GM18517 (cell line): Measurements from ENCODE around the gene GSAP.

Experiments
- ATAC-seq: cut with Tn5 transposase; IDR thresholded peaks from one replicate; pipeline ENCODE4 v1.9.1; 2021; ENCODE audit warnings: mild to moderate bottlenecking, moderate library complexity; ENCODE audit not compliant: unreplicated experiment

GSAP gene

DNA sequence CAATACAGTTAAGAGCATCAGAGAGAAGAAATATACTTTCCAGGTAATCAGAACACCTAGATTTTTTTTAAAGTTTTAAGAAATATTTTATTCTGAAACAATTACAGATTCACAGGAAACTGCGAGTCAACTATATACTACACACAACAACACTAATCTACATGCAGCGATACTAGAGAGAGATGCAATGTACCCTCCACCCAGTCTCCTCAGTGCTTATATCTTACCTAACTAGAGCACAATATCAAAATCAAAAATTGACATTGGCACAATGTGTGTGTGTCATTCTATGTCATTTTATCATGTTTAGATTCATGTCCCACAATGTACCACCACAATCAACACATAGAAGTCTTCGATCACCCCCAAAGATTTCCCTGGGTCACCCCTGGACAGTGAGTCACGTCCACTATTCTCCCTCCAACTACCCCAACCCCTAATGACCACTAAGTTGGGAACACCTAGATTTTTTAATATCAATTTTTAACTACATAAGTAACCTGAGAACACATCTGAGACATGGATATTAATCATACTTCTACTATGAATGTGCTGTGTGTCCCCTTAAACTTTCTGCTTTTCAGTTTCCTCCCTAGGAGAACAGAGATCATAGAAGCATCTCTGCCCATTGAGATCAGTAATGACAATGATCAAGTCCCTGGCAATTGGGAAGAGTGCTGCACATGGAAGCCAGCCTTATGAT, 86.5 kb downstream of the GSAP start:
- ATAC-seq: no peak

DNA sequence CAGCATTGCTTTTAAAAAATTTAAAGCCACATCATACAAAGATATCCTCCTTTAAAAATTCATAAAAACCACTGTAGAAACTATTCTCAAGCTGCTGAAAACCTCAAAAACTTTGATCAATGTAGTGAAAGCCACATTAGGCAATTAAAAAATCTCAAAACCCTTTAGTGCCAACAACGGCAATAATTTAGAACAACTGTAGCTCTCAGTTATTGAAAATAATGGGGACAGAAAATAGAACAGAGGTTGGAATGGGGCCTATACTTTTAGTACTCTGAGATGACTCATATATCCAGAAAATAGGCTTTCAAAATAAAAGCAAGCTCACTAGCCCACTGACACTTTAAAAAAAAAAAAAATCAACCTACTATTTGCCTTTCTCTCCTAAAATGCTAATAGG, 87.5 kb downstream of the GSAP start:
- no peak for ATAC-seq

DNA sequence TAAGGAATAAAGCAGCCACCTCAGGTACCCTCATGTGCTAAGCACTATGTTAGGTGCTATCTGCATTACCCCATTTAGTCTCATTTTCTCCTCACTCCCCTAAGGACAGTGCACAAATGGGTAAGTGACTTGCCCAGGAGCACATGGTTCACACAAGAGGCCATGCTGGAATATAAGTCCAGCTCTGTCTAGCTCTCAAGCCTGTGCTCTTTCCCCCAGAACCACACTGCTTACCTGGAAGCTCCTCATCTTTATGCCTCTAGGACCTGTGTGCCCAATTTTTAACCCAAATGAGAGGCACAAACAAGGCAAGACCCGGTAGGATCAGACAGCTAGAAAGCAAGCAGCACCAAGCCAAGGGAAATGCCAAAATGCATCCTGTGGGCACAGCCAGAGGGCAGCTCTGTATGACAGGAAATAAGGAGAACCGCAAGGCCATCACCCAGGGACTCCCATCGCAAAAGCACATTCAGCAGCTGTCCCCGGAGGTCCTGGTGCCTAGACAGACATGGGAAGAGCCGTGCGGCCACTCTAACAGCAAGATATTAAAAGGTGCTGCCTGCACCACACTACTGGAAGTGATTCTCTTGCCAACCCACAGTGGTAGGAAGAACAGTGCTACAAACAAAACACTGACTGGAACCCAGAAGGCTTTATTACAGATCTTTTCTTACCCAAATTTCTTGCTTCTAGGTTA, 88.1 kb downstream of the GSAP start:
- ATAC-seq: no peak

GRCh38 chr7:77327067-77327931, 88.8 kb downstream of the GSAP start:
- ATAC-seq: no peak

DNA sequence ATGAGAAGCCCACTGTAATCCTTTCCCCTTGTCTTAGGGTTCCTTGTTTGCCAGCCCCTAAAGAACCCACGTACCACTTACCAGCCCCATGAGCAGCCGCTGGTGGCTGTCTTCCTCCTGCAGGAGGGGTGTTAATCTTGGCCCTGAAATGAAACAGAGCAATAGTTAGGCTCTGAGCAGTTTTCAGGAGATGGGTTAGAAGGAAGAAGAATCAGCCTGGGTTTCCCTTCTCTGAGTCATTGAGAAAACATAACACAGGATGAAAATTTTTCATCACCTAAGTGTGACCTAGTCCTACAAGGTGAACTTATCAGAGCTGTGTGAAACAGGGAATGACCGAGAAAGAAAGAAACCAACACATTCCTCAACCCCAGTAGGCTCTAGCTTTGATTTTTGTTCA, 90.0 kb downstream of the GSAP start:
- no peak for ATAC-seq

DNA sequence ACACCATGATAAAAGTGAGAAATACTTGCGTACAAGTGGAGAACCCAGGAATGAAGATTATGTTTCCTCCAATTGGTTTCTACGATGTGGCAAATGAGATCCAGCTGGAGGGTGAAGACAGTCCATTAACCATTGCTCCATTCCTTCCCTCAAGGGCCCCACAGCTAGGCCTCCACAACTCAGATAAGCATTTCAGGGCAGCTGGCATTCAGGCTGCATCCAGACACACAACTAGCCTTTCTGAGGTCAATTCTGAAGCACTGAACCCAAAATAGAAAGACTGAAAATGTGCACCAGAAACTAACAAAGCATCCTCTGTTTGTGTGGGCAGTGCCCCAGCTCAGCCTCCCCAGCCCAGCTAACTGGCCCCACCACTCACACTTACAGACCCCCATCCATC, 94.8 kb downstream of the GSAP start:
- ATAC-seq: no peak

DNA sequence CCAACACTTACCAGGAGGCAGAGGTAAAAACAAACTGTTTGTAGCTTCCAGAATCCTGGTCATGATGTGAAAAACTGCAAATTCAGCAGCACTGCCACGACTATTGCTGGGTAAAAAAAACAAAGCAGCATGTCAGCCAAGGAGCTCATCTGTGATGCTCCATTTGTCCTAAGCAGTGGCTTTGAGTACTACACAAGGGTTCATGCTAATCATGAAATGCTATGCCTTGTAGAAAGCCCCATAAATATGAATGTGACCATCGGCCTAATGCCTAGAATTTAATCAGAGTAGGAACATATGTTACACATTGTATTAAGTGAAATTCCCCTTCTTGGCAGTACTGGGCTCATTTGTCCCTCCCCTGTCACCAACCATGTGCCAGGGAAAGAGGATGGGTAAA, 95.4 kb downstream of the GSAP start:
- ATAC-seq: no peak

GRCh38 chr7:77320137-77320536, 96.0 kb downstream of the GSAP start:
- no peak for ATAC-seq

DNA sequence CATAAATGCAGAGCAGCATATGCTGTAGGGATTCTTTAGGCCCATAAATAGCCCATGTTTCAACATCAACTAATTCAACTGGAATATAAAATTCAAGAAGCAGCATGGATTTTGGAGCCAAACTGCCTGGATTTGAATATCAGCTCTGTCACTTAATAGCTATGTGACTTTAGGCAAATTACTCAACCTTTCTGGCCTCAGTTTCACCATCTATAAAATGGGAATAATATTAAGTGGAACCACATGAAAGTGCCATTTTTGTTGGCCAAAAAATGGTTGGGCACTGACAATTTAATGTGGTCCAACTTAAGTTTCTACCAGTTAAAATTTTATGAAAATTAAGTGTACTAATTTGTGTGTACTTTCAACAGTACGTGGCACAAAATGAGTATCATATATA, 98.1 kb downstream of the GSAP start:
- no peak for ATAC-seq

DNA sequence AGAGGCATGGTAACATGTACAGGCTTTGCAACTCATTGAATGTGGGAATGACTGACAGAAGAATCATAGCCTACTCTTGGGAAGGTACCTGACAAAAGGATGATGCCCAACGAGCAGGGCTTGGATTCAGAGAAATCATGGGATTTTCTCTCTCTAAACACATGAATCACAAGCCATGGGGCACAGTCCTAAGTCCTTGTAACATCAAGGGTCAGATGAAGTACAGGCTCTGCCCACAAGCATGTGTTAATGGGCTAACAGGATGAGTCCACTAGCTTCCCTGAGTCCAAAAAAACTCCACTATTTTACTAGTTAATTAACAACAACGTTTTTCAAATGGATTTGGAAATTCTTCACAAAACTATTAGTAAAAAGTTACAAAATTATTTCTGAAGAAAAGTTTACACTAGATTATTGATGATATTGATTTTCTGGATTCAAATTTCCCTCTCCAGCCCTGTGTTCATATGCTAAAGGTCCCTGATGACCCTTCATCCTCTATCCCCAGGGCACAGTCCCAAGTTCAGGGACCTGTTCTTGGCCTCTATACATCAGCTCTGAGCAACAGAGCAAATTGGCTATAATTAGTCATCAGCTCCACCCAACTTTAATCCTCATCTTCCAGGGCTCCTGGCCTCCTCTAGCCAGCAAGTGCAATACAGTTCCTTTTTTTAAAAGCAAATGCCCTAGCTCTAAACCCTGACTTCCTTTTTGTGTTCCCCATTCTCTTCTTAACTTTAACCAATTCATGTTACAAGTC, 99.8 kb downstream of the GSAP start:
- no peak for ATAC-seq

- no peak for ATAC-seq
Measured at GRCh38 chr7:77315182-77315591, 101.0 kb downstream of the GSAP start.

GRCh38 chr7:77313876-77314480, 102.2 kb downstream of the GSAP start:
- no peak for ATAC-seq

- no peak for ATAC-seq
Measured at GRCh38 chr7:77313085-77313484, 103.1 kb downstream of the GSAP start.

DNA sequence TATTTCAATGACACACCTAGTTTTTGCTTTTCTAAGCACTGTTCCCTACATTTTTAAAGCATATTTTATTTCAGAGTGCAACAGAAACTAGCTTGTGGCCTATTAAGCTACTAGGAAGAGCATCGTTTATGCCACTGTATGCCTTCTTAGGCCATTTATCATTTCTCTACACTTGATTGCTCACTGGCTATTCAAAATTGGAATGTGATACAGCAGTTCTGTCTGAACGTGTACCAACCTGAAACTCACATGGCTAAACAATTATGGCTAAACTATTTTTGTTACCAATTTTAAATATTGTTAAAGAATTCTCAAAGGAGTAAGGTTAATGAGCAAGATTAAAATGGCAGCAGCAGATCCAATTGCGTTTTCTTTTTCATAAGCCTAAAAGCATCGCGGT, 105.2 kb downstream of the GSAP start:
- no peak for ATAC-seq

DNA sequence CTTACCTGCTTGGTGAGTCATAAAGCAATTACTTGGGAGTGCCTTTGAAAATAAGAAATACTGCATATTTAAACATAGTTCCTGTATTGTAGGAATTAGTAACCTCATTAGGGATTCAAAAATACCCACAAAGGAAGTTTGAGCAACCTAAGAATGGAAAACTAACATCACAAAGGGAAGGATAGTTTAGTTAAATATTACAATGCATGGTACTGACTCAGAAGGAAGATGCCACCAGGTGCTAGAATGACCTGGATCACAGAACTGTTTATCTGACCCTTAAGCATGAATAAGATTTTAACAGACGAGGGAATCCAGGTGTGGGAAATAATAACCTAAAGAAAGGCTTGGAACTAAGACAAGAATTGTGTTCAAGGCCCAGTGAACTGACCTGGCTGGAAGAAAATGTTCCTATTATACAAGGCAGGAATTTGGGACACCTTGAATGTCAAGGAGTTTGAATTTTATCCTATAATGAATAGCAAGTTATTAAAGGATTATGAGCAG, 106.4 kb downstream of the GSAP start:
- ATAC-seq: no peak

DNA sequence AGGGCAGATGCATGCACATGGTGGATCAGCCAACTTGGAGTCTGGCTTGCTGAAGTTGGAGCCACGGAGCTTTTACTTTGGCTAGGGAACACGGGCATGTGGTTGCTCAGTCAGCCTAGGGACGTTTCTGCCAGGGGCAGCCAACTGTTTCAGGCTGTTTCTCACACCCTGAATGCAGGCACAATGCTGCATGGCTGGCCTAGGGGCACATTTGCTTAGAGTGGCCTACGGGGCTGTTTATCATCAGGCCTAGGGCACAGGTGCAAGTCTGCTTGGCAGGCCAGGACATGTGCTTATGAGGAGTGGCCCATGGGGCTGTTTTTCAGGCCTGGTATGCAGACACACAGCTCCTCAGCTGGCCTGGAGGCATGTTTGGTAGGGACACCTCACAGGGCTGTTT, 107.4 kb downstream of the GSAP start:
- ATAC-seq: no peak

DNA sequence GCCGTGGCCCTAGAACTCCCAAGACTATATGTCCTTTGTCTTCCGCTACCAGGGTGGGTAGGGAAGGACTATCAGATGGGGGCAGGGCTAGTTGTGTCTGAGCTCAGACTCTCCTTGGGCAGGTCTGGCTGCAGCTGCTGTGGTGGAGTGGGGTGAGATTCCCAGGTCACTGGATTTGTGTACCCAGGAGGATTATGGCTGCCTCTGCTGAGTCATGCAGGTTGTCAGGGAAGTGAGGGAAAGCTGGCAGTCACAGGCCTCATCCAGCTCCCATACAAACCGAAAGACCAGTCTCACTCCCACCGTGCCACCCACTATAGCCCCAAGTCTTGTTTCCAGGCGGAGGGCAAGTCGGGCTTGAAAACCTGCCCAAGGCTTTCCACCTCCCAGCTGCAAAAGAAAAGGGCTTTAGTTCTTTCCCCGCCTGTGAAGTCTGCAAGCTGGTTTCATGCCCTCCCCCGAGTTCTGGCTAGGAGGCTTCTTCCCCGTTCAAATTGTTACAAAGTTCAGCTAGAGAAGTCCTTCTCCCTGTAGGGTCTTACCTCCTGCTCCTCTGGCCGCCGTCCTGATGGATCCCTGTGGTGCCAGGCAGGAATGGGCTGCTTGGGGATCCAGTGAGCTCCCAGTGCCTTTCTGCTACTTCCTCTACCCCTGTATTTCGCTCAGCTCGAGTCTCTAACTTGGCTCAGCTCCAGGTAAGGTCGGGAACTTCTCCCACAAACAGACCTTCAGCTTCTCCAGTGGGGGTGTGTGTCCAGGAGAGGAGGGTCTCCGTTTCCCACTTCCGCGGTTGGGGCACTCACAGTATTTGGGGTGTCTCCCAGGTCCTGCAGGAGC, 109.7 kb downstream of the GSAP start:
- no peak for ATAC-seq

DNA sequence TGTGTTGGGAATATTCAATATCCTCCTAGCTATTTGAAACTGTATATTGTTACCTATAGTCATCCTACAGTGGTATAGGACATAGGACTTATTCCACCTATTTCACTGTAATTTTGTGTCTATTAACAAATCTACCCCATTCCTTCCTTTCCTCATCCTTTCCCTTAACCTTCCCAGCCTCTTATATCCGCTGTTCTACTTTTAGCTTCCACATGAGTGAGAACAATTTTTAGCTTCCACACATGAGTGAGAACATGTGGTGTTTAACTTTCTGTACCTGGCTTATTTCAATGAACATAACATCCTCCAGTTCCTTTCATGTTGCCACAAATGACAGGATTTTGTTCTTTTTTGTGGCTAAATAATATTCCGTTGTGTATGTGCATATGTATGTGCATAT, 120.6 kb downstream of the GSAP start:
- no peak for ATAC-seq

DNA sequence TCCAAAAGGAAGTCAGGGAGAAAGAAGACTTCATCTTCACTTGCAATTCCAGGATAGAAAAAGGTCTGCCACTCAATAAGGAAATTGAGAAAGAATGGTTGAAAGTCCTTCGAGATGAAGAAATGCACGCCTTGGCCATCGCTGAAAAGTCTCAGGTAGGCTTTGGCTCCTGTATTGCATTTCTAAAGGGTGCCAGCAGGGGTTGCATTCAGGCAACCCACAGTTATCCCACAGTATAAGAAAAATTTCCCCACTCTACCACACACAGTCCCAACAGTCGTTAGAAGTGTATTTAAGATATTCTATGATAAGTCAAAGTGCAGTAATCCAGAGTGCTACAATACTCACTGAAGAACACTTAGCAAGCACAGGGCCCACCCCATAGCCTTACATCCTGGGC, 123.1 kb downstream of the GSAP start:
- ATAC-seq: no peak

GRCh38 chr7:77290425-77290824, 125.7 kb downstream of the GSAP start:
- ATAC-seq: no peak
